ENCODE data around the gene C2.
A peak's percentile ranks its signal among the peaks of the same experiment; 100 is the strongest.
"Not testable (repeated sequence)": the region's sequence is repeated elsewhere in the genome, so short reads cannot be mapped to it uniquely, and the experiment has no call there.

Gene C2

GRCh38 chr6:31899215-31899614 is 28.3 kb upstream of the C2 start:
- no peak for DNase-seq (ENCODE audit: low read depth in 2 of 2)

DNA sequence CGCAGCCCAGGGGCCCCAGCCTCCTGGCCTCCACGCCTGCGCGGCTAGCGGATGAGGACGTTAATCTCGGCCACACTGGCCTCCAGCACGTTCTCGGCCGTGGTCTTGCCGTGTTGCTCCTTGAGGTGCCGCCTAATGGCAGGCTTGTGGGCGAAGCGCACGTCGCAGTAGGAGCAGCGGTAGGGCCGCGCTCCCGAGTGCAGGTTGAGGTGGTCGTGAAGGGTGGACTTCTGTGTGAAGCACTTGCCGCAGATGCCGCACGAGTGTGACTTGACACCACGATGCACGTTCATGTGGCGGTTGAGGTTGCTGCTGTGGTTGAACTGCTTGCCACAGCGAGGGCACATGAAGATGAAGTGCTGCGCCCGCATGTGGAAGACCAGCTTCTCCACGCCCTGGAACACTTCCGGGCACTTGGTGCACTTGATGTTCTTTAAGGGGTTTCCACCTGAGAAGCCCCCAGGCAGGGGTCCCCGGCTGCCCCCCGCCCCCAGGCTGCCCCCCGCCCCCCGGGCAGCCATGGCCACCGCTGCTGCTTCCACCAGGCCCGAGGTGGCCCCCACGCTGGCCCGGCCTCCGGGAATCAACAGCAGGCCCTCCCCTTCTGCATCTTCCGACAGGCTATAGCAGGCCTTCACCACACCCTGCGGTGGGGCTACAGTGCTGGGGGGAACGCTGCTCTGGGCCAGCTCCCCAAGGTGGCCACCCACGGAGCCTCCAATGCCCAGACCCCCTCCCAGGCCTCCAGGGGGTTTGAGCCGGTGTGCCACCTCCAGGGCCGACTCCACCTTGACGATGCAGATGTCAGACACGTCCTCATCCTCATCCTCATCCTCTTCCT is 27.4 kb upstream of the C2 start:
- no peak for DNase-seq (ENCODE audit: low read depth in 2 of 2)

DNA sequence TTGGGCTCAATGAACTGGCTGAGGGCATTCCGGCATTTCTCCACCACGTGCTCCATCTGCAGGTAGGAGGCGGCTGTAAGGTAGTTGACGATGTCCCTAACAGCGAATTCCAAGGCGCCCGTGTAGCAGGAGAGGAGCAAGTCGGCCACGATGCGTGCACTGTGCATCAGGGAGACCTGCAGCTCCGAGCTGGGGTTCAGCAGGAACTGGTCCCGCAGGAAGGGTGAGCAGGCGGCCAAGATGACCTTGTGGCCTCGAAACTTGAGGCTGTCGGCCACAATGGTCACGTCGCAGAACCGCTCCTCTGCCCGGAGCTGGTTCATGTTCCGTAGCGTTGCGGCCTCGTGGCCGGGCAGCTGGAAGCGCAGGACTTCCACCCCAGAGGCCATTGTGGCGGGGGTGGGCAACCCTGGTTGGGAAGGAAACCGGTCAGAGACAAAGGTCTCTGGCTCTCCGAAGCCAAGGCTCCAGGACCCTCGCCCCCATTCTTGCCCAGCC is 26.6 kb upstream of the C2 start:
- DNase-seq (ENCODE audit: low read depth in 2 of 2) = no peak

GRCh38 chr6:31901415-31901952 is 26.0 kb upstream of the C2 start:
- DNase-seq (ENCODE audit: low read depth in 2 of 2) = peak; percentile 50 to 63

GRCh38 chr6:31901953-31902643 is 25.4 kb upstream of the C2 start, which contains the start of gene ZBTB12:
ZBTB12 (minus strand) TSS chr6:31902086; CDS start chr6:31901305, 781 bp downstream.
- peak; percentile 74 to 80 for DNase-seq (ENCODE audit: low read depth in 2 of 2)

DNA sequence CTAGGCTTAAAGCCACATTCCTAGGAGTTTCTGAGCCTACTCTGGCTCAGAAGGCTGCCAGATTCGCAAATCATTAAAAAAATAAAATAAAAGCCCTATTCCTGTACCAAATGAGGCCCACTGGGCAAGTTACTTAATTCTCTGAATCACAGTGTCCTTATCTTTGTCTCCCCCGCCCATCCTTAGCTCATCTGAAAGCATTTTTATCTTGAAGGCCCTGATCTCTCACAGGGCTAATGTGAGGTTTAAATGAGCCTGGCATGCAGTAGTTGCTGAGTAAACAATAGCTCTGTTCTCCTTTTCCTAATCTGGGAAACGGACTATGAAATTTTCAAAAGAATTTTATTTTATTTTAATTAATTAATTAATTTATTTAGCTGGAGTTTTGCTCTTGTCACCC is 23.6 kb upstream of the C2 start:
- DNase-seq (ENCODE audit: low read depth in 2 of 2) = no peak

GRCh38 chr6:31905041-31905440 is 22.5 kb upstream of the C2 start:
- DNase-seq (ENCODE audit: low read depth in 2 of 2) = no peak

GRCh38 chr6:31906122-31906521 is 21.4 kb upstream of the C2 start:
- DNase-seq (ENCODE audit: low read depth in 2 of 2) = no peak

DNA sequence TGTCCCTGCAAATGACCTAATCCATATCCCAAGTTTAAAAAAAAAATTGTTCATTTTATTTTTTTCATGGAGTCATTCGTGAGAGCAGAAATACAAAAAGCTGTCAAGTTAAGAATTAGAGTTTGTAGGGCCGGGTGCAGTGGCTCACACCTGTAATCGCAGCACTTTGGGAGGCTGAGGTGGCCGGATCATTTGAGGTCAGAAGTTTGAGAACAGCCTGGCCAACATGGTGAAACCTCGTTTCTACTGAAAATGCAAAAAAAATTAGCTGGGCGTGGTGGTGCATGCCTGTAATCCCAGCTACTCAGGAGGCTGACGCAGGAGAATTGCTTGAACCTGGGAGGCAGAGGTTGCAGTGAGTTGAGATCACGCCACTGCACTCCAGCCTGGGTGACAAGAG is 20.8 kb upstream of the C2 start:
- DNase-seq (ENCODE audit: low read depth in 2 of 2) = not testable (repeated sequence)

GRCh38 chr6:31907158-31907813 is 20.2 kb upstream of the C2 start:
- DNase-seq (ENCODE audit: low read depth in 2 of 2) = no peak

DNA sequence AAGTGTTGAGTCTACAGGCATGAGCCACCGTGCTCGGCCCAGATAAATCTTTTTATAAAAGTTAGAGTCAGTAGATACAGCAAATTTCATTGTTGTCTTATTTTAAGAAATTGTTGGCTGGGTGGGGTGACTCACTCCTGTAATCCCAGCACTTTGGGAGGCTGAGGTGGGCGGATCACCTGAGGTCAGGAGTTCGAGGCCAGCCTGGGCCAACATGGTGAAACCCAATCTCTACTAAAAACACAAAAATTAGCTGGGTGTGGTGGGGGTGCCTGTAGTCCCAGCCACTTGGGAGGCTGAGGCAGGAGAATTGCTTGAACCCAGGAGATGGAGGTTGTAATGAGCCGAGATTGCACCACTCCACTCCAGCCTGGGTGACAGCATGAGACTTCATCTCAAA is 19.3 kb upstream of the C2 start:
- DNase-seq (ENCODE audit: low read depth in 2 of 2) = not testable (repeated sequence)

GRCh38 chr6:31908791-31909190 is 18.7 kb upstream of the C2 start:
- DNase-seq (ENCODE audit: low read depth in 2 of 2) = no peak

GRCh38 chr6:31909298-31909697 is 18.2 kb upstream of the C2 start:
- not testable (repeated sequence) for DNase-seq (ENCODE audit: low read depth in 2 of 2)

DNA sequence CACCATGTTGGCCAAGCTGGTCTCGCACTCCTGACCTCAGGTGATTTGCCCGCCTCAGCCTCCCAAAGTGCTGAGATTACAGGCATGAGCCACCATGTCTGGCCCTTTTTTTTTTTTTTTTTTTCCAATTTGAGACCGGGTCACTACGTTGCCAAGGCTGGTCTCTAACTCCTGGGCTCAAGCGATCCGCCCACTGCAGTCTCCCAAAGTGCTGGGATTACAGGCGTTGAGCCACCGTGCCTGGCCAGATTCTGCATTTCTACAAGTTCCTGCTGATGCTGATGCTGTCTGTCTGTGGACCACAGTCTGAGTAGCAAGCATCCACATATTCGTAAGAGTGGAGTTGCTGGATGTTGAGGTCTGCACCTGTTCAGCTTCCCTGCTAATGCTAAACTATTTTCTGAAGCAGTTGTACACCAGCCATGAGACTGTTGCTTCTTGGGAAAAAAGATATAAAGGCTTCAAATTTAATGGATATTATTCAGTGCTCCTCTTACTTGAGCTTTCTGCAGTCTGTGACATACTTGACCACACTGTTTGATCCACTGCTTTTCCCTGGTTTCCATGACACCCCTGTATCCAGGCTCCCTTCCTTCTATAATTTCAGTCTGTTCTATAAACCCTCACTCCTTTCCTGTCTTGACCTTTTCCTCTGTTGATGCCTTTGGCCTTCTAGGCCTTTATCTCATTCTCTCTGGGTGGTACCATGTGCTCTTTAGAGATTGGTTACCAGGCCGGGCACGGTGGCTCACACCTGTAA is 15.5 kb upstream of the C2 start:
- DNase-seq (ENCODE audit: low read depth in 2 of 2) = no peak

DNA sequence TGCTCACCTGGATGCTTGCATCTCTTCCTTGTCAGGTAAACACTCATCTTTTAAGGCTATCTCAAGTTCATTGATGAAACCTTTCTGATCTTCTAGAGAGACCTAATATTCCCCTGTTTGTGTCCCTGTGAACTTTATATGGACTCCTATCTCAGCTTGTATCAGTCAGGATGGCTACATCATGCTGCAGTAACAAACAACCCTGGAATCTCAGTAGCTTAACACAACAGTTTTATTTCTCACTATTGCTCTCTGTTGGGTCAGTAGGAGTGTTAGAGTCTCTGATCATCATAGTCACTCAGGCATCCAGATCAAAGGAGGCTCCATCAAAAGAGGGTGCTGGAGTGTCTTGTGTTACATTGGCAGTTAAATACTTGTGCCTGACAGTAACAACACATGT is 12.2 kb upstream of the C2 start:
- no peak for DNase-seq (ENCODE audit: low read depth in 2 of 2)

DNA sequence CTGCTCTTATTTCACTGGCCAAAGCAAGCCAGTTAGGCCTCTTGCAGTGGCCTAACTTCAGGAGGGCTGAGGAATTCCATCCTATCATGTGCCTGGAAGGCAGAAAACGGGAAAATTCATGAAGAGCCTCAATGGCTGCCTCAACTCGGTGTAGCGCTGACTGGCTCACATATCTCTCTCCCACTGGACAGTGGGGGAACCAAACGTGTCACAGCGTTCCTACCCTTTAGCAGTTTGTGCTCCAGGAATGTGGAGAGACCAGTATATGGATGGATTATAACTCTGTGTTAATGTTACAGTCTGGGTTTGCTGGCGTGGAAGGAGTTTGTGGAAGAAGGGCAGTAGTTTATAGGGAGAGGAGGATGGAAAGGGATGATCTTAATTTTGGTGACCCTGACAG is 11.8 kb upstream of the C2 start:
- no peak for DNase-seq (ENCODE audit: low read depth in 2 of 2)

DNA sequence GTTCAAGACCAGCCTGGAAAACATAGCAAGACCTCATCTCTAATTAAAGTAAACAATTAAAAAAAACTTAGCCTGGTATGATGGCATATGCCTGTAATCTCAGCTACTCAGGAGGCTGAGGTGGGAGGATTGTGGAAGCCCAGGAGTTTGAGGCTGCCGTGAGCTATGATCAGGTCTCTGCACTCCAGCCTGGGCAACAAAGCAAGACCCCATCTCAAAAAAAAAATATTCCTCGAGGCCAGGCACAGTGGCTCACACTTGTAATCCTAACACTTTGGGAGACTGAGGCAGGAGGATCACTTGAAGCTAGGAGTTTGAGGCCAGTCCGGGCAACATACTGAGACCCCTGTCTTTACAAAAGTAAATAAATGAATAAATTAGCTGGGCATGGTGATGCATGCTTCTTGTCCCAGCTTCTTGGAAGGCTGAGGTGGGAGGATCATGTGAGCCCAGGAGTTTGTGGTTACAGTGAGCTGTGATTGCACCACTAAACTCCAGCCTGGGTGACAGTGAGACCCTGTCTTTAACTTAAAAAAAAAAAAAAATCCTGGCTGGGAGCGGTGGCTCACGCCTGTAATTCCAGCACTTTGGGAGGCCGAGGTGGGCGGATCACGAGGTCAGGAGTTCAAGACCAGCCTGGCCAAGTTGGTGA is 9.3 kb upstream of the C2 start:
- no peak for DNase-seq (ENCODE audit: low read depth in 2 of 2)

DNA sequence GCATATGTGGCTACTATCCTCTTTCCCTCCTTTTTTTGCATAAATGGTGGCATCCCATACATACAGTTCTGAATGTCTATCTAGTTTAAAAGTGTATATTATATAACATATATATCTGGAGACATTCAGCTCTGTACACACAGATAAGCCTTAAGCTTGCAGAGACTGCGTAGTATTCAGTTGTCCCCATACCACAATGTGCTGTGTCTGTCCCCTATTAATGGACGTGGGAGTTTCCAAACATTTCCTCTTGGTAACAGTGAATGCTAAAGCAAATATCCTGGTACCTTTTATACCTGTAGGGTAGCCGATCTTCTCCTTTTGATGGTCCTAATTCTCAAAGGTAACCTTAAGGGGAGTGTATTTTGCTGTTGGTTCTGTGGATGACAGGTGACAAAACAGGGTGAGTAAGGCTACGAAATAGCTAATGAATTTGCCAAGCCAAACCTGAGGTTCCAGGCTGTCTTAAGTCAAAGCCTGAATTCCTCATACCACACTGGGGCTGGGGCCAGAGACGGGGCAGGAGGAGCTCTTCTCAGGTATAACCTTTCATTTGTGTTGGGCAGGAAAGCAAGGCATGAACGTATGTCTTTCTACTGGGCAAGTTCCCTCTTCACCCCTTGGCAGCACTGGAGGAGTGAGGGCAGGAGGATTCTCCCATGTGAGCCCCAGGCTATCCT is 7.8 kb upstream of the C2 start:
- DNase-seq (ENCODE audit: low read depth in 2 of 2) = no peak

GRCh38 chr6:31920811-31921210 is 6.7 kb upstream of the C2 start:
- DNase-seq (ENCODE audit: low read depth in 2 of 2) = no peak

- no peak for DNase-seq (ENCODE audit: low read depth in 2 of 2)
These were observed 4.6 kb upstream of the C2 start for GRCh38 chr6:31922942-31923341.
